K562 (cell line): ENCODE measurements around the gene RUNDC3A. TPM values are rescaled to one million over a fixed set of nuclear protein-coding genes. Genes with fewer than 3 reads are reported as not detected.

Source experiments
- ATAC-seq: fragments of 200-7000 bp; cut with Tn5 transposase; 3 replicates; pipeline ENCODE4 v1.9.1; 2020; ENCODE audit warnings: moderate library complexity
- BruUV-seq: library from RNA; stranded (reverse); fragments of 400-500 nt; replicated peaks from 2 replicates; lab custom pipeline; 2021; lab: Mats Ljungman, UMichigan
- CTCF ChIA-PET: fragments of 300-600 bp; formaldehyde crosslinking; extraction: SDS; loops from one replicate; lab custom pipeline; 2021; ENCODE audit warnings: low intra/inter-chr PET ratio; lab: Yijun Ruan, JAX
- POLR2A ChIA-PET: fragments of 300-600, 350-650 bp; sonication (Branson Sonifier 250); formaldehyde crosslinking; extraction: SDS; loops from one replicate; lab custom pipeline; 2021; ENCODE audit warnings: antibody characterized with exemption, inconsistent platforms; lab: Yijun Ruan, JAX
- DNase-seq, 4 experiments: peaks; one replicate each; pipeline versions ENCODE4 v3.0.0 to v3.0.0-alpha.2; 2011 to 2018; ENCODE audit warnings: low spot score in 3 of 4, mixed read lengths in 3 of 4; ENCODE audit errors: extremely low read depth in 1 of 4
- FAIRE-seq: peaks from 2 replicates; lab custom pipeline; 2011; peaks lifted over from hg19 to GRCh38; lab: Jason Lieb, UNC
- H2AFZ ChIP-seq: 2 replicates; pipeline ENCODE4 v1.6.0; 2011; ENCODE audit warnings: low read depth, low read length, control low read depth, inconsistent platforms
- H3K27ac ChIP-seq: fragments of 200-600 bp; 3 replicates; pipeline ENCODE4 v1.8.0; 2011; ENCODE audit warnings: low read depth, mild to moderate bottlenecking, control low read depth, inconsistent platforms, low read length, moderate library complexity, mixed read lengths; ENCODE audit errors: extremely low read depth
- H3K27me3 ChIP-seq, 2 experiments: fragments of 300-600 bp in 1 of 2; 2 replicates in 1 of 2; 3 replicates in 1 of 2; pipeline versions ENCODE4 v1.6.0 to v1.8.0; 2011; ENCODE audit warnings: inconsistent platforms in 2 of 2, low read length in 2 of 2, mild to moderate bottlenecking in 1 of 2, mixed read lengths in 1 of 2, moderate library complexity in 1 of 2; ENCODE audit not compliant: control insufficient read depth in 2 of 2, insufficient read depth in 2 of 2
- H3K36me3 ChIP-seq: fragments of 300-600 bp; 3 replicates; pipeline ENCODE4 v1.8.0; 2011; ENCODE audit warnings: mild to moderate bottlenecking, low read length, inconsistent platforms; ENCODE audit not compliant: control insufficient read depth, insufficient read depth
- H3K4me1 ChIP-seq, 2 experiments: fragments of 200-600 bp in 1 of 2; replicated peaks in 1 of 2; 2 replicates in 1 of 2; 3 replicates in 1 of 2; pipeline versions ENCODE4 v1.5.1 to v1.8.0; 2011; ENCODE audit warnings: inconsistent platforms in 2 of 2, low read length in 2 of 2, mild to moderate bottlenecking in 1 of 2, mixed read lengths in 1 of 2, moderate library complexity in 1 of 2; ENCODE audit not compliant: control insufficient read depth in 2 of 2, insufficient read depth in 2 of 2
- H3K4me2 ChIP-seq: 2 replicates; pipeline ENCODE4 v1.6.1; 2011; ENCODE audit warnings: low read length, control low read depth, inconsistent platforms, mixed read lengths; ENCODE audit not compliant: insufficient read depth
- H3K4me3 ChIP-seq: fragments of 200-600 bp; sonication (generic), shearing (Covaris generic); 2 replicates; pipeline ENCODE4 v1.5.1; 2016; ENCODE audit warnings: control low read depth, inconsistent platforms
- H3K79me2 ChIP-seq: fragments of 200-600 bp; 3 replicates; pipeline ENCODE4 v1.8.0; 2011; ENCODE audit warnings: low read length, inconsistent platforms; ENCODE audit not compliant: control insufficient read depth, insufficient read depth
- H3K9ac ChIP-seq, 2 experiments: 2 replicates each; pipeline versions ENCODE4 v1.6.0 to v1.6.1; 2011; ENCODE audit warnings: low read depth in 2 of 2, low read length in 2 of 2, control low read depth in 1 of 2, inconsistent platforms in 1 of 2, mild to moderate bottlenecking in 1 of 2, mixed read lengths in 1 of 2; ENCODE audit not compliant: insufficient read depth in 1 of 2
- H3K9me1 ChIP-seq: one replicate; pipeline ENCODE4 v1.6.0; 2011; ENCODE audit warnings: inconsistent platforms, mild to moderate bottlenecking, low read length, moderate library complexity; ENCODE audit not compliant: control insufficient read depth, insufficient read depth
- H3K9me3 ChIP-seq: replicated peaks from 2 replicates; pipeline ENCODE4 v1.5.1; 2011; ENCODE audit warnings: low read depth, low read length, inconsistent platforms; ENCODE audit not compliant: control insufficient read depth, insufficient read depth
- H4K20me1 ChIP-seq: replicated peaks from 2 replicates; pipeline ENCODE4 v1.6.1; 2011; ENCODE audit warnings: low read length, inconsistent platforms, mixed read lengths; ENCODE audit not compliant: control insufficient read depth, insufficient read depth
- CBX1 ChIP-seq: sonication (generic); IDR thresholded peaks from 2 replicates; pipeline ENCODE4 v1.6.1; 2016; ENCODE audit warnings: antibody characterized with exemption, low read depth, mild to moderate bottlenecking
- MEF2A ChIP-seq: IDR thresholded peaks from 2 replicates; pipeline ENCODE4 v1.6.1; 2011; ENCODE audit warnings: low read depth, mild to moderate bottlenecking, low read length, moderate library complexity; ENCODE audit not compliant: control insufficient read depth
- ZBTB7A ChIP-seq: IDR thresholded peaks from 2 replicates; pipeline ENCODE4 v1.6.1; 2011; ENCODE audit warnings: low read depth, mild to moderate bottlenecking, low read length, moderate library complexity, borderline replicate concordance; ENCODE audit not compliant: control insufficient read depth
- WGBS: fragments of 100-300 bp; shearing (Covaris generic); methylation state at CpG from one replicate; pipeline ENCODE4 v1.1.6; 2016; ENCODE audit warnings: low coverage, mixed read lengths; ENCODE audit not compliant: insufficient coverage; ENCODE audit errors: missing lambda C conversion rate; 5-methylcytosine and 5-hydroxymethylcytosine counted together
- in situ Hi-C: fragments of 300-500 bp; cut with MboI; formaldehyde crosslinking; loops from 4 replicates; pipeline ENCODE4 v1.15.0; 2018; ENCODE audit warnings: inconsistent platforms, mixed read lengths
- intact Hi-C: fragments of 100-400 bp; cut with micrococcal nuclease; formaldehyde crosslinking; loops from 2 replicates; pipeline ENCODE4 v1.14.2; 2022
- polyA plus RNA-seq, 8 experiments: library from polyadenylated mRNA; depleted of rRNA in 4 of 8; stranded (reverse) in 5 of 8; unstranded in 3 of 8; fragments of >200 nt; fragmentation: Nextera tagmentation in 2 of 8; fragmentation: Illumina TruSeq in 1 of 8; extraction: Ambion mirVana in 2 of 8; extraction: Trizol in 1 of 8; gene quantifications; 2 replicates each; pipeline versions ENCODE4 v1.2.1 to v1.2.3, GENCODE V29; 2011 to 2014; ENCODE audit warnings: inconsistent platforms in 1 of 8, missing spikeins in 1 of 8
- total RNA-seq, 7 experiments: library from RNA; depleted of rRNA in 6 of 7; stranded (reverse); fragments of >200 nt in 6 of 7; fragmentation: Illumina TruSeq in 2 of 7; extraction: Trizol in 2 of 7; gene quantifications; 2 replicates each; pipeline versions ENCODE4 v1.2.1 to v1.2.3, GENCODE V29; 2011 to 2021; ENCODE audit warnings: low replicate concordance in 1 of 7
- TF ChIP-seq, protein P1 (sequence below): fragments of 450-650 bp; IDR thresholded peaks from 2 replicates; pipeline ENCODE4 v1.6.1; 2016; ENCODE audit warnings: borderline replicate concordance
- TF ChIP-seq, protein P2 (sequence below): fragments of 450-650 bp; IDR thresholded peaks from 2 replicates; pipeline ENCODE4 v1.6.1; 2018; ENCODE audit warnings: mild to moderate bottlenecking, low read depth; ENCODE audit not compliant: partially characterized antibody
- TF ChIP-seq, protein P3 (sequence below), 2 experiments: fragments of 450-650 bp in 1 of 2; sonication (generic) in 1 of 2; formaldehyde crosslinking in 1 of 2; IDR thresholded peaks in 1 of 2; conservative IDR thresholded peaks in 1 of 2; 2 replicates each; pipeline versions ENCODE4 v1.6.1 to v1.8.1; 2016 to 2023; ENCODE audit warnings: mild to moderate bottlenecking in 2 of 2, moderate library complexity in 2 of 2, inconsistent platforms in 1 of 2, missing genetic modification reagents in 1 of 2

RUNDC3A gene
- total and polyA plus RNA-seq, 9 of the 15 experiments (the other 6 are each of a cell fraction or from before 2014, with no cell fraction given), result not detected

DNA sequence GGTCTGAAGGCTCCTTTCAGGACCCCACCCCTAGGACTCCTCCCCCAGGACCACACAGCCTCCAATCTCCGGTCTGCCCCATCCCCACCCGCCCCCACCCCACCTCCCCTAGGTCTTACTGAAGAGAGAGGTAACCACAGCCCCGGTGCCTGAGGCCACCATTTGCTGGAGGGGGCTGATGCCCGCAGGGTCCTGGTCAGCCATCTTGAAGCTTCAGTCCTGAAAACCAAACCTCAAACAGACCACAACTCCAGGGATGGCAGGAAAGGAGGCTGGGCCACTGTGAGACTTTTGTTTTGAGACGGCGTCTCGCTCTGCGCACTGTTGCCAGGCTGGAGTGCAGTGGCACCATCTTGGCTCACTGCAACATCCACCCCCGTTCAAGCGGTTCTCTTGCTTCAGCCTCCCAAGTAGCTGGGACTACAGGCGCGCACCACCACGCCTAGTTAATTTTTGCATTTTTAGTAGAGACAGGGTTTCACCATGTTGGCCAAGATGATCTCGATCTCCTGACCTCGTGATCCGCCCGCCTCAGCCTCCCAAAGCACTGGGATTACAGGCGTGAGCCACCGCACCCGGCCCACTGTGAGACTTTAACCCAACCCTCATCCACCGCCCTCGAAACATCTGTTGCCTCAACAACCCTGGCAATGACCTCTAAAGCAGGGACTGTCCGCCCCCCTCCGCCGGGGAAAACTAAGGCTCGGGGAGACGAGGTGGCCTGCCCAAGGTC, 15.1 kb downstream of the RUNDC3A start:
- H3K36me3 ChIP-seq, result peaks cover 46% of the 10 kb centered on the region; the same call in 2 of the 3 replicates
- peak in 1 of 4 experiments; percentile 32 for DNase-seq
- peaks cover 30% of the 10 kb centered on the region for H3K79me2 ChIP-seq
- H3K4me1 ChIP-seq, result peaks cover 6 to 73% of the 10 kb centered on the region in 2 experiments; a peak in 4 of 5 replicates
- no peak for ATAC-seq
- ChIA-PET POLR2A (interaction anchor here (0.6 to 2.1 kb wide), 3 partner anchors 14 to 326 kb away, joined by 3 to 6 read pairs (median 5); partner anchors contain the start of gene UBTF), CTCF (no interaction called here)
- no peak for FAIRE-seq
- intact Hi-C loops, result loop anchor here (1.0 to 2.0 kb wide), 2 partner anchors 35 to 57 kb away; no protein-coding TSS in a partner anchor
- H4K20me1 ChIP-seq, result no peaks in the 10 kb centered on the region; the same call in 1 of the 2 replicates
- H3K9ac ChIP-seq, result peak overlapping the region; percentile 85 to 100
- peaks cover 3% of the 10 kb centered on the region for H3K9me1 ChIP-seq
- H3K27me3 ChIP-seq, result no peaks in the 10 kb centered on the region
- H3K9me3 ChIP-seq, result no peaks in the 10 kb centered on the region
- BruUV-seq, result TSS peak; percentile 57
- peak overlapping the region; percentile 85 for H3K4me3 ChIP-seq
- 37% methylated on average over 26 of the region's 27 CpGs for WGBS
- peak overlapping the region; percentile 92 for H3K4me2 ChIP-seq
- in situ Hi-C loops, result no loop called here
- H3K27ac ChIP-seq, result peak overlapping the region; percentile 83
- 0 out of 2 replicates have a peak overlapping the region, but pooled peaks have one; percentile 67 for H2AFZ ChIP-seq
- TF ChIP-seq, protein P1, sequence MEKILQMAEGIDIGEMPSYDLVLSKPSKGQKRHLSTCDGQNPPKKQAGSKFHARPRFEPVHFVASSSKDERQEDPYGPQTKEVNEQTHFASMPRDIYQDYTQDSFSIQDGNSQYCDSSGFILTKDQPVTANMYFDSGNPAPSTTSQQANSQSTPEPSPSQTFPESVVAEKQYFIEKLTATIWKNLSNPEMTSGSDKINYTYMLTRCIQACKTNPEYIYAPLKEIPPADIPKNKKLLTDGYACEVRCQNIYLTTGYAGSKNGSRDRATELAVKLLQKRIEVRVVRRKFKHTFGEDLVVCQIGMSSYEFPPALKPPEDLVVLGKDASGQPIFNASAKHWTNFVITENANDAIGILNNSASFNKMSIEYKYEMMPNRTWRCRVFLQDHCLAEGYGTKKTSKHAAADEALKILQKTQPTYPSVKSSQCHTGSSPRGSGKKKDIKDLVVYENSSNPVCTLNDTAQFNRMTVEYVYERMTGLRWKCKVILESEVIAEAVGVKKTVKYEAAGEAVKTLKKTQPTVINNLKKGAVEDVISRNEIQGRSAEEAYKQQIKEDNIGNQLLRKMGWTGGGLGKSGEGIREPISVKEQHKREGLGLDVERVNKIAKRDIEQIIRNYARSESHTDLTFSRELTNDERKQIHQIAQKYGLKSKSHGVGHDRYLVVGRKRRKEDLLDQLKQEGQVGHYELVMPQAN, result 0 out of 2 replicates have a peak, but pooled peaks have one; percentile 15
- TF ChIP-seq, protein P2, sequence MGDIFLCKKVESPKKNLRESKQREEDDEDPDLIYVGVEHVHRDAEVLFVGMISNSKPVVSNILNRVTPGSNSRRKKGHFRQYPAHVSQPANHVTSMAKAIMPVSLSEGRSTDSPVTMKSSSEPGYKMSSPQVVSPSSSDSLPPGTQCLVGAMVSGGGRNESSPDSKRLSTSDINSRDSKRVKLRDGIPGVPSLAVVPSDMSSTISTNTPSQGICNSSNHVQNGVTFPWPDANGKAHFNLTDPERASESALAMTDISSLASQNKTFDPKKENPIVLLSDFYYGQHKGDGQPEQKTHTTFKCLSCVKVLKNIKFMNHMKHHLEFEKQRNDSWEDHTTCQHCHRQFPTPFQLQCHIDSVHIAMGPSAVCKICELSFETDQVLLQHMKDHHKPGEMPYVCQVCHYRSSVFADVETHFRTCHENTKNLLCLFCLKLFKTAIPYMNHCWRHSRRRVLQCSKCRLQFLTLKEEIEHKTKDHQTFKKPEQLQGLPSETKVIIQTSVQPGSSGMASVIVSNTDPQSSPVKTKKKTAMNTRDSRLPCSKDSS, result no peak
- TF ChIP-seq, protein P3, sequence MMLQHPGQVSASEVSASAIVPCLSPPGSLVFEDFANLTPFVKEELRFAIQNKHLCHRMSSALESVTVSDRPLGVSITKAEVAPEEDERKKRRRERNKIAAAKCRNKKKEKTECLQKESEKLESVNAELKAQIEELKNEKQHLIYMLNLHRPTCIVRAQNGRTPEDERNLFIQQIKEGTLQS (IDR thresholded peaks at IDR 0.05), result no peak
- TF ChIP-seq, protein P3 (CRISPR knock-in tag; conservative IDR thresholded peaks at IDR 0.05), result no peak
- TF ChIP-seq MEF2A (no peak), CBX1 (no peak), ZBTB7A (0 out of 2 replicates have a peak, but pooled peaks have one; percentile 23)
